Ovary (tissue), 9 donors: ENCODE measurements around the gene SEZ6. TPM values are rescaled to one million over a fixed set of nuclear protein-coding genes. Genes with fewer than 3 reads are reported as not detected.

Experiments
- DNase-seq, 5 donors: peaks; one replicate each; pipeline ENCODE4 v3.0.0-alpha.2; 2019 to 2020
- H3K27ac ChIP-seq, 2 donors: fragments of 200-600 bp; one replicate each; pipeline versions ENCODE4 v1.5.1 to v1.8.0; 2019 to 2022
- H3K27me3 ChIP-seq: fragments of 200-600 bp; one replicate; pipeline ENCODE4 v1.8.0; 2022
- H3K36me3 ChIP-seq: fragments of 200-600 bp; sonication (generic); one replicate; pipeline ENCODE4 v1.5.1; 2019
- H3K4me1 ChIP-seq: one replicate; pipeline ENCODE4 v1.8.1; 2013; ENCODE audit warnings: mild to moderate bottlenecking, moderate library complexity; ENCODE audit not compliant: insufficient read depth
- H3K4me3 ChIP-seq: fragments of 200-600 bp; sonication (generic); one replicate; pipeline ENCODE4 v1.5.1; 2017
- H3K9me3 ChIP-seq, 2 donors: fragments of 200-600 bp in 1 of 2; sonication (generic) in 1 of 2; one replicate each; pipeline versions ENCODE4 v1.5.1 to v1.8.1; 2013 to 2019; ENCODE audit warnings: mild to moderate bottlenecking in 1 of 2, moderate library complexity in 1 of 2
- CTCF ChIP-seq, 3 donors: fragments of 450-650 bp in 2 of 3; fragments of 200-600 bp in 1 of 3; IDR thresholded peaks; one replicate each; pipeline versions ENCODE4 v1.5.1 to v1.8.0; 2016 to 2022; ENCODE audit warnings: antibody characterized with exemption in 3 of 3, mild to moderate bottlenecking in 1 of 3
- EP300 ChIP-seq: sonication (generic); formaldehyde crosslinking; IDR thresholded peaks from one replicate; pipeline ENCODE4 v1.6.1; 2017; ENCODE audit warnings: antibody characterized with exemption
- POLR2A ChIP-seq: fragments of 450-650 bp; IDR thresholded peaks from one replicate; pipeline ENCODE4 v1.6.1; 2017; ENCODE audit warnings: antibody characterized with exemption, mild to moderate bottlenecking, moderate library complexity
- WGBS, 3 donors: extraction: QIAGEN DNeasy Blood & Tissue Kit in 1 of 3; methylation state at CpG; one replicate each; pipeline versions ENCODE4 v1.1.5 to v1.1.7; 2013 to 2017; 5-methylcytosine and 5-hydroxymethylcytosine counted together
- intact Hi-C, 4 donors: fragments of 100-400 bp; cut with DNase I; formaldehyde crosslinking; loops; one replicate each; pipeline versions ENCODE4 v1.11.0 to v1.15.1; 2022 to 2023
- polyA plus RNA-seq, 2 donors: library from polyadenylated mRNA; stranded (reverse); fragments of 200-250 nt in 1 of 2; fragments of 350-450 nt in 1 of 2; fragmentation: Illumina TruSeq in 1 of 2; extraction: RNeasy Lipid Tissue Mini Kit (QIAGEN cat#74804) in 1 of 2; gene quantifications; one replicate each; pipeline ENCODE4 v1.2.3, GENCODE V29; 2013 to 2014
- total RNA-seq, 7 donors: library from RNA; depleted of rRNA in 2 of 7; stranded (reverse); fragments of >200 nt in 2 of 7; fragmentation: NEBNext Ultra II Directional in 3 of 7; extraction: Animal tissue kit (Norgen Biotek cat#: 25700) in 3 of 7; gene quantifications; one replicate each; pipeline versions ENCODE4 v1.1.0 to v1.2.4, GENCODE V29; 2016 to 2023
- donor health status: DM: no; HTN: no; CAD: no; lungs with moderate emphysema.
- donor health status: DM: no; HTN: no; CAD: no.
- donor health status: Bipolar disorder and iron deficiency.
- donor health status: DM: yes; HTN: yes; CAD: no.
- donor health status: DM: no; HTN: no; CAD: no.
- donor health status: DM: yes; HTN: yes; CAD: no.

SEZ6 gene
- total and polyA plus RNA-seq, 9 donors: not detected

- intact Hi-C loops: loop anchor here in 2 of 4 donors (5.0 kb wide), 1 partner anchor 615 kb away; the partner anchor contains the start of genes IFT20 (in 2 of the 2) and TNFAIP1 (in 2 of the 2)
- 4% methylated on average over 36 of the region's 36 CpGs for WGBS, 3 donors
- TF ChIP-seq EP300 (peak; percentile 24), CTCF (IDR thresholded peaks at IDR 0.05) (no peak)
- H3K36me3 ChIP-seq: no peaks in the 10 kb centered on the region
- DNase-seq: peak; percentile 94 to 98 (median 95)
- H3K27ac ChIP-seq: peak overlapping the region; percentile 95
- H3K4me1 ChIP-seq: peaks cover 2% of the 10 kb centered on the region
- peak overlapping the region; percentile 70 for H3K4me3 ChIP-seq
- no peaks in the 10 kb centered on the region for H3K27me3 ChIP-seq
- no peaks in the 10 kb centered on the region for H3K9me3 ChIP-seq
Observed at GRCh38 chr17:28951991-28952975, 53.5 kb downstream of the SEZ6 start.

DNA sequence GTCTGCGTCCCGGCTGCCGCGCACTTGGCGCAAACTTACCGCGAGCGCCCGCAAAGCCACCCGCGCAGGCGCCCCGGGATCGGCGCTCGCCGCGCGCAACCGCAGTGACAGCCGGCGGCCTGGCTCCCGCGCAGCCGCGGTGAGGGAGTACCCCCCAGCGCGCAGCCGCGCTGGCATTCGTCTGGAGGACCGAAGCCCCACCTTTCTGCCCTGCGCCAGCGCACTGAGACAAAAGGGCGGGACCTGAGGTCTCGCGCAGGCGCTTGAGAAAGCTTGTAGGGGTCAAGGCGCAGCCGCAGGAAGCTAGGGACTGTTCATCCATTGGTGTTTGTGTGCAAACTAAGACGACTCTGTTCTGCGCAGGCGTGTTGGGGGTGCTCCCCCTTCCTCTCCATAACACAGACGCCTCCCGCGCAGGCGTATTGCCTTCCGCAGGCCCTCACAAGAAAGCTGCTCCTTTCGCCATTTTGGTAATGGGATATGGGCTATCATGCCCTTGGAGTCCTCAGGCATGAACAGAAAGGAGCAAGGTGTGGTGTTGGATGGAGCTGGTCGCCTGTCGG, 54.3 kb downstream of the SEZ6 start, which contains the start of gene PHF12:
Gene PHF12, minus strand, starts transcription at position 91 of the 563 bp plus-strand sequence. CDS start 558 bp downstream, outside the sequence.
- intact Hi-C loops: loop anchor here in 2 of 4 donors (5.0 kb wide), 1 partner anchor 614 kb away; the partner anchor contains the start of genes IFT20 (in 2 of the 2) and TNFAIP1 (in 2 of the 2)
- Histone ChIP-seq H3K4me1 (peaks cover 5% of the 10 kb centered on the region), H3K36me3 (no peaks in the 10 kb centered on the region), H3K27me3 (no peaks in the 10 kb centered on the region), H3K27ac (peak within 1 kb of the TSS; percentile 95), H3K4me3 (peak within 1 kb of the TSS; percentile 70), H3K9me3 (no peaks in the 10 kb centered on the region)
- WGBS, 3 donors: 0% methylated on average over 47 to 51 of the region's 51 CpGs
- TF ChIP-seq POLR2A (peak; percentile 87), EP300 (no peak)
- DNase-seq: peak; percentile 99 to 100 (median 100)

DNA sequence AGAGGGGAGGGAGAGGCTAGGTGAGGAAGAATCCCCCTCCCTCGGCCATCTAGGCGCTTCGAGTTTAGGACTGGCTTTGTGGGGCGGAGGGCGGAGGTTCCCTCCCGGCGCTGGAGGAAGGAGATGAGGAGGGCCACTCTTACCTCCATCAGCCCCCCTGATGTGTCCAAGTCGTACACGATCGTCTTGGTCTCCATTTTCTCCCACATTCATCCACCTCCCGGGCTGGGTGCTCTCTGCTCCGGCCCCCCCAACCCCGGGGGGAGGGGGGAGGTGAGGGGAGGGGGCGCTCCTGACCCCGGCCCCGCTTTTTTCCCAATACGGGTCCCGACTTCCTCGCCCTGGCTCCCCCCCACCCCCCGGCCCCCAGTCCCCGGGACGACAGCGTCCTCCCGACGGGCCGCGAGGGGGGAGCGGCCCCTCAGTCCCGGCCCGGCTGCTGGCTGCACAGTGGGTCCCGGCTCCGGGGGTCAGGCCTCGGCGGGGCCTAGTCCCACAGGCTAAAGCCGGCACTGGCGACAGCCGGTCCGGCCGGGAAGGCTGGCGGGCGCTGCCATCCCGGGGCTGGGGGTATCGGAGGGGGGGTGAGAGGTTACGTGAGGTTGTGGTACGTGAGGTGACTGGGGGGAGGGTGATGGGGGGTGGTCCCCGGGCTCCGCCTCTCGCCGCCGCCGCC, 54.9 kb downstream of the SEZ6 start:
- peak overlapping the region; percentile 75 to 77 for H3K27ac ChIP-seq
- intact Hi-C loops: loop anchor here in 2 of 4 donors (5.0 kb wide), 1 partner anchor 614 kb away; the partner anchor contains the start of genes IFT20 (in 2 of the 2) and TNFAIP1 (in 2 of the 2)
- H3K4me1 ChIP-seq: peaks cover 5% of the 10 kb centered on the region
- no peaks in the 10 kb centered on the region for H3K36me3 ChIP-seq
- H3K4me3 ChIP-seq: peak overlapping the region; percentile 68
- TF ChIP-seq EP300 (no peak), CTCF (IDR thresholded peaks at IDR 0.05) (no peak), POLR2A (no peak)
- DNase-seq: no peak
- H3K9me3 ChIP-seq: no peaks in the 10 kb centered on the region
- no peaks in the 10 kb centered on the region for H3K27me3 ChIP-seq
- WGBS, 3 donors: 1% methylated on average over 26 to 51 of the region's 51 CpGs

DNA sequence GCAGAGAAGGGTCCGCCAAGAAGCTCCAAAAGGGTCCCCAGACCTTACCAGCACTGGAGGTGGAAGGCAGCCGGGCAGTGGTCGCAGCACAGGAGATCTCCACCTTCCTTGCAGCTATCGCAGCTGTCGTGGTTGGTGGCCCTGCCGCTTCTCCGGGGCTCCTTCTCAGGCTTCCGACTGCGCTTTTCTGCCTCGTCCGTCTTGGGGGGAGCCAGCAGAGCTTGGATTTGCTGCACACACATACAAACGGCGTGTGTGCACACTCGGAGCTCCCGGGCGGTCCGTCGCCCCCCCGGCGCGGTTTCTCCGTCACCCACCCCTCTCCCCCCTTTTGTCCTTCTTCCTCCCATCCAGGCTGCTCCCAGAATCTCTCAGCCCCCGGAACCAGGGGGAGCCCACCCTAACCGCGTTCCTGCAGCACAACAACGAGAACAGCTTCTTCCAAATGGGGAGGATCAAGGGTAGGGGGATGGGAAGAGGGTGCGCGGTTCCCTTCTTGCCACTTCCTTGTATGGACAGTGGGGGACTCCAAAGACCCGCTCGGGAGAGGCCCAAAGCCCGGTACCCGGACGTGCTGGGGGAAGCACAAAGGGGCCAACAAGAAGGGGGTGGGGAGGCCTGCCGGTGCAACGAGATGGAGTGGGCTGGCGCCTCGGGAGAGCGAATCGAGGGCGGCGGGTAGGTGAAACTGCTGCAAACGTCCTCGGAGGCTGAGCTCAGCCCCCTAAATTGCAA, 55.6 kb downstream of the SEZ6 start:
- peak overlapping the region; percentile 68 for H3K4me3 ChIP-seq
- peaks cover 8% of the 10 kb centered on the region for H3K4me1 ChIP-seq
- peak; percentile 54 to 74 (median 74) for DNase-seq
- WGBS, 3 donors: 0 to 1% (median 0%) methylated on average over 40 to 43 of the region's 43 CpGs
- no peaks in the 10 kb centered on the region for H3K27me3 ChIP-seq
- no peaks in the 10 kb centered on the region for H3K36me3 ChIP-seq
- intact Hi-C loops: loop anchor here in 2 of 4 donors (5.0 kb wide), 1 partner anchor 613 kb away; the partner anchor contains the start of genes IFT20 (in 2 of the 2) and TNFAIP1 (in 2 of the 2)
- TF ChIP-seq POLR2A (no peak), EP300 (no peak), CTCF (IDR thresholded peaks at IDR 0.05) (no peak)
- H3K9me3 ChIP-seq: no peaks in the 10 kb centered on the region
- peak overlapping the region; percentile 75 to 77 for H3K27ac ChIP-seq
